GM23338 (cell line): ENCODE results near the gene CDKAL1. TPM values are rescaled to one million over a fixed set of nuclear protein-coding genes. Genes with fewer than 3 reads are reported as not detected.
A peak's percentile ranks its signal among the peaks of the same experiment; 100 is the strongest.

Experiments used
- ATAC-seq: fragments of 200-7000 bp; cut with Tn5 transposase; 3 replicates; pipeline ENCODE4 v1.9.1; 2020
- DNase-seq: peaks from one replicate; pipeline ENCODE4 v3.0.0-alpha.2; 2015; ENCODE audit warnings: low spot score
- H2AFZ ChIP-seq: fragments of 200-600 bp; sonication (generic); 2 replicates; pipeline ENCODE4 v1.8.0; 2016; ENCODE audit warnings: antibody characterized with exemption, mild to moderate bottlenecking, moderate library complexity
- H3F3A ChIP-seq: fragments of 200-600 bp; sonication (generic); replicated peaks from 2 replicates; pipeline ENCODE4 v1.8.0; 2017; ENCODE audit warnings: antibody characterized with exemption, mixed run types, low read depth
- H3K27ac ChIP-seq: fragments of 200-600 bp; sonication (generic); 2 replicates; pipeline ENCODE4 v1.6.1; 2016; ENCODE audit warnings: low read depth
- H3K27me3 ChIP-seq: fragments of 200-600 bp; sonication (generic); 2 replicates; pipeline ENCODE4 v1.8.0; 2016; ENCODE audit warnings: mild to moderate bottlenecking, mixed run types, moderate library complexity; ENCODE audit not compliant: insufficient read depth
- H3K36me3 ChIP-seq: fragments of 200-600 bp; sonication (generic); 2 replicates; pipeline ENCODE4 v1.8.0; 2016; ENCODE audit warnings: mild to moderate bottlenecking; ENCODE audit not compliant: insufficient read depth
- H3K4me1 ChIP-seq: fragments of 200-600 bp; sonication (generic); 2 replicates; pipeline ENCODE4 v1.8.0; 2016; ENCODE audit warnings: mild to moderate bottlenecking, moderate library complexity; ENCODE audit not compliant: insufficient read depth
- H3K4me2 ChIP-seq: fragments of 200-600 bp; sonication (generic); 2 replicates; pipeline ENCODE4 v1.7.1; 2017; ENCODE audit warnings: mixed run types
- H3K4me3 ChIP-seq: fragments of 200-600 bp; sonication (generic); 2 replicates; pipeline ENCODE4 v1.6.1; 2016; ENCODE audit warnings: mixed run types
- H3K79me2 ChIP-seq: fragments of 200-600 bp; sonication (generic); replicated peaks from 2 replicates; pipeline ENCODE4 v1.8.0; 2017; ENCODE audit warnings: mild to moderate bottlenecking; ENCODE audit not compliant: insufficient read depth
- H3K9me2 ChIP-seq: fragments of 200-600 bp; sonication (generic); 2 replicates; pipeline ENCODE4 v1.8.0; 2017; ENCODE audit not compliant: insufficient read depth
- H4K20me1 ChIP-seq: fragments of 200-600 bp; sonication (generic); replicated peaks from 2 replicates; pipeline ENCODE4 v1.8.0; 2017; ENCODE audit warnings: mild to moderate bottlenecking; ENCODE audit not compliant: insufficient read depth
- H3K27ac Mint-ChIP-seq: 2 replicates; pipeline ENCODE4 v1.8.0; 2020; ENCODE audit warnings: inconsistent platforms, mild to moderate bottlenecking, moderate library complexity, mixed read lengths
- H3K27me3 Mint-ChIP-seq: 3 replicates; pipeline ENCODE4 v1.8.0; 2022; ENCODE audit warnings: low read depth, mild to moderate bottlenecking, moderate library complexity, mixed read lengths, inconsistent platforms; ENCODE audit not compliant: insufficient read depth, poor library complexity
- H3K36me3 Mint-ChIP-seq: 3 replicates; pipeline ENCODE4 v1.8.0; 2021; ENCODE audit warnings: low read depth, mild to moderate bottlenecking, inconsistent platforms, moderate library complexity, mixed read lengths
- H3K4me1 Mint-ChIP-seq: 3 replicates; pipeline ENCODE4 v1.8.0; 2020; ENCODE audit warnings: mild to moderate bottlenecking, inconsistent platforms, mixed read lengths
- H3K4me3 Mint-ChIP-seq: 3 replicates; pipeline ENCODE4 v1.8.0; 2021; ENCODE audit warnings: moderate library complexity, mild to moderate bottlenecking, inconsistent platforms, mixed read lengths
- H3K9me3 Mint-ChIP-seq: 3 replicates; pipeline ENCODE4 v1.8.0; 2020; ENCODE audit warnings: moderate library complexity, mild to moderate bottlenecking, inconsistent platforms, mixed read lengths
- CREB1 ChIP-seq: fragments of 250-450 bp; sonication (Bioruptor Pico); IDR thresholded peaks from 2 replicates; pipeline ENCODE4 v1.5.0; 2020; ENCODE audit warnings: low read depth, mild to moderate bottlenecking, moderate library complexity
- CTCF ChIP-seq, 2 experiments: fragments of 200-600 bp in 1 of 2; sonication (generic) in 1 of 2; conservative IDR thresholded peaks; 2 replicates each; pipeline versions ENCODE4 v1.5.1 to v1.6.1; 2016 to 2017; ENCODE audit warnings: antibody characterized with exemption in 2 of 2, low read depth in 2 of 2, mild to moderate bottlenecking in 2 of 2, moderate library complexity in 1 of 2
- EZH2 ChIP-seq: fragments of 200-600 bp; sonication (generic); IDR thresholded peaks from one replicate; pipeline ENCODE4 v1.8.0; 2017; ENCODE audit warnings: antibody characterized with exemption, mild to moderate bottlenecking, low read depth; ENCODE audit not compliant: unreplicated experiment
- EZH2phosphoT487 ChIP-seq: fragments of 200-600 bp; sonication (generic); IDR thresholded peaks from one replicate; pipeline ENCODE4 v1.8.1; 2018; ENCODE audit warnings: antibody characterized with exemption; ENCODE audit not compliant: unreplicated experiment
- JUNB ChIP-seq: IDR thresholded peaks from one replicate; pipeline ENCODE4 v1.6.1; 2016; ENCODE audit warnings: antibody characterized with exemption; ENCODE audit not compliant: unreplicated experiment
- NANOG ChIP-seq: IDR thresholded peaks from 2 replicates; pipeline ENCODE4 v1.6.1; 2016; ENCODE audit warnings: antibody characterized with exemption, borderline replicate concordance
- POLR2AphosphoS5 ChIP-seq: IDR thresholded peaks from 2 replicates; pipeline ENCODE4 v1.6.1; 2016; ENCODE audit warnings: antibody characterized with exemption, low read depth
- STAT1 ChIP-seq: IDR thresholded peaks from one replicate; pipeline ENCODE4 v1.6.1; 2016; ENCODE audit warnings: antibody characterized with exemption; ENCODE audit not compliant: unreplicated experiment
- ZNF114 ChIP-seq: fragments of 250-450 bp; sonication (Bioruptor Pico); IDR thresholded peaks from 2 replicates; pipeline ENCODE4 v1.5.0; 2020; ENCODE audit warnings: mild to moderate bottlenecking, moderate library complexity
- ZNF331 ChIP-seq: fragments of 250-450 bp; sonication (Bioruptor Pico); IDR thresholded peaks from 2 replicates; pipeline ENCODE4 v1.5.0; 2020; ENCODE audit warnings: low read depth, mild to moderate bottlenecking, moderate library complexity
- polyA plus RNA-seq: library from polyadenylated mRNA; unstranded; fragments of >200 nt; fragmentation: Nextera tagmentation; extraction: Ambion mirVana; gene quantifications from 2 replicates; pipeline ENCODE4 v1.2.1, GENCODE V29; 2016
- total RNA-seq: library from RNA; depleted of rRNA; stranded (reverse); fragments of >200 nt; shearing (Covaris generic); gene quantifications from 2 replicates; pipeline ENCODE4 v1.2.3, GENCODE V29; 2014

CDKAL1 gene
- total and polyA plus RNA-seq, 2 experiments from 2014 or later: 17.8 to 35.0 TPM

- H2AFZ ChIP-seq: no peak overlapping the region
- TF ChIP-seq CREB1 (CRISPR knock-in tag) (no peak), STAT1 (no peak), EZH2 (no peak)
- no peaks in the 10 kb centered on the region for H3K4me1 ChIP-seq
- H4K20me1 ChIP-seq: no peaks in the 10 kb centered on the region
- no peak overlapping the region for H3K27ac Mint-ChIP-seq
- H3K27me3 Mint-ChIP-seq: no peaks in the 10 kb centered on the region
- no peaks in the 10 kb centered on the region for H3K9me2 ChIP-seq
- no peaks in the 10 kb centered on the region for H3K79me2 ChIP-seq
- H3K9me3 Mint-ChIP-seq: no peaks in the 10 kb centered on the region
- H3K27ac ChIP-seq: no peak overlapping the region
- H3K4me2 ChIP-seq: no peak overlapping the region
- H3K4me3 ChIP-seq: no peak overlapping the region
- H3K36me3 Mint-ChIP-seq: peaks cover 2% of the 10 kb centered on the region; the same call in 2 of the 3 replicates
- ATAC-seq: no peak
- H3F3A ChIP-seq: no peaks in the 10 kb centered on the region
- peaks cover 4% of the 10 kb centered on the region; the same call in 2 of the 3 replicates for H3K4me1 Mint-ChIP-seq
- H3K4me3 Mint-ChIP-seq: no peak overlapping the region
- no peaks in the 10 kb centered on the region for H3K36me3 ChIP-seq
- no peak for DNase-seq
- no peaks in the 10 kb centered on the region for H3K27me3 ChIP-seq
These were observed 212.7 kb downstream of the CDKAL1 start for GRCh38 chr6:20746805-20747558.

- H3K9me2 ChIP-seq: no peaks in the 10 kb centered on the region
- H4K20me1 ChIP-seq: no peaks in the 10 kb centered on the region
- peaks cover 4% of the 10 kb centered on the region; the same call in 2 of the 3 replicates for H3K4me1 Mint-ChIP-seq
- H3K36me3 ChIP-seq: no peaks in the 10 kb centered on the region
- no peak overlapping the region for H3K4me2 ChIP-seq
- TF ChIP-seq ZNF331 (no peak), NANOG (no peak)
- H3K27me3 ChIP-seq: no peaks in the 10 kb centered on the region
- ATAC-seq (no peak), DNase-seq (no peak)
- H3K79me2 ChIP-seq: no peaks in the 10 kb centered on the region
- no peaks in the 10 kb centered on the region for H3K9me3 Mint-ChIP-seq
- H3K4me3 ChIP-seq: no peak overlapping the region
- no peaks in the 10 kb centered on the region; the same call in 2 of the 3 replicates for H3K36me3 Mint-ChIP-seq
- no peak overlapping the region for H3K4me3 Mint-ChIP-seq
- no peaks in the 10 kb centered on the region for H3K4me1 ChIP-seq
- no peaks in the 10 kb centered on the region for H3K27me3 Mint-ChIP-seq
- no peak overlapping the region for H3K27ac Mint-ChIP-seq
- no peaks in the 10 kb centered on the region for H3F3A ChIP-seq
- no peak overlapping the region for H2AFZ ChIP-seq
- no peak overlapping the region for H3K27ac ChIP-seq
These were observed 213.7 kb downstream of the CDKAL1 start for GRCh38 chr6:20747991-20748390.

GRCh38 chr6:20751293-20751935, 217.2 kb downstream of the CDKAL1 start:
- Mint-ChIP-seq H3K27ac (0 out of 2 replicates have a peak overlapping the region, but pooled peaks have one; percentile 21), H3K4me3 (no peak overlapping the region), H3K36me3 (no peaks in the 10 kb centered on the region; the same call in 2 of the 3 replicates), H3K9me3 (no peaks in the 10 kb centered on the region), H3K4me1 (peaks cover 7% of the 10 kb centered on the region; the same call in 2 of the 3 replicates), H3K27me3 (no peaks in the 10 kb centered on the region)
- no peak overlapping the region for H3K4me3 ChIP-seq
- no peaks in the 10 kb centered on the region for H3K4me1 ChIP-seq
- DNase-seq (no peak), ATAC-seq (no peak)
- H2AFZ ChIP-seq: no peak overlapping the region
- no peak overlapping the region for H3K4me2 ChIP-seq
- H4K20me1 ChIP-seq: no peaks in the 10 kb centered on the region
- no peaks in the 10 kb centered on the region for H3K27me3 ChIP-seq
- no peaks in the 10 kb centered on the region for H3K36me3 ChIP-seq
- no peaks in the 10 kb centered on the region for H3K79me2 ChIP-seq
- H3K27ac ChIP-seq: no peak overlapping the region
- H3K9me2 ChIP-seq: no peaks in the 10 kb centered on the region
- H3F3A ChIP-seq: no peaks in the 10 kb centered on the region
- no peak for TF ChIP-seq EZH2
- TF ChIP-seq CREB1 (CRISPR knock-in tag): no peak
- TF ChIP-seq NANOG: no peak
- TF ChIP-seq EZH2phosphoT487: no peak
- no peak for TF ChIP-seq ZNF114
- no peak for TF ChIP-seq STAT1
- TF ChIP-seq JUNB: no peak
- no peak for TF ChIP-seq POLR2AphosphoS5
- no peak for TF ChIP-seq CTCF (conservative IDR thresholded peaks at IDR 0.05; ENCODE audit: low read depth in 2 of 2)
